ENCODE measurements around the gene AKR1E2.

DNA sequence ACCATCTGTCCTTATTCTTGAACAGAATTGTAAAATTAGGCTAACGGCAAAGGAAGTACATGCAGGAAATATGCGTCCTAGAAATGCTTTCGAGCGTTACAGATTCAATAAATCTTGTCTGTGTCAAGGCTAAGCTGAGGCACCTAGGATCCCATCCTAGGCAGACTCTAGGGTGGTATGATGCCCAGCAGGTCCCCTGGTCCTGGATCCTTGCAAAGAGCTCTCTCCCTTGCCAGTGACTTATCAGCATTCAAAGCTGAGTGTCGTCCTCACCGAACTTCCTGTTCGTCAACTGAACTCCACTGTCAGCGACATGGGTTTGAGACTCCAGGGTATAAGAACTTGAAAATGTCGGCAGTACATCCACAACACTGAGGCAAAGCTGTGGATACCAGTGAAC is 61.5 kb downstream of the AKR1E2 start:
- TF ChIP-seq, protein P1, sequence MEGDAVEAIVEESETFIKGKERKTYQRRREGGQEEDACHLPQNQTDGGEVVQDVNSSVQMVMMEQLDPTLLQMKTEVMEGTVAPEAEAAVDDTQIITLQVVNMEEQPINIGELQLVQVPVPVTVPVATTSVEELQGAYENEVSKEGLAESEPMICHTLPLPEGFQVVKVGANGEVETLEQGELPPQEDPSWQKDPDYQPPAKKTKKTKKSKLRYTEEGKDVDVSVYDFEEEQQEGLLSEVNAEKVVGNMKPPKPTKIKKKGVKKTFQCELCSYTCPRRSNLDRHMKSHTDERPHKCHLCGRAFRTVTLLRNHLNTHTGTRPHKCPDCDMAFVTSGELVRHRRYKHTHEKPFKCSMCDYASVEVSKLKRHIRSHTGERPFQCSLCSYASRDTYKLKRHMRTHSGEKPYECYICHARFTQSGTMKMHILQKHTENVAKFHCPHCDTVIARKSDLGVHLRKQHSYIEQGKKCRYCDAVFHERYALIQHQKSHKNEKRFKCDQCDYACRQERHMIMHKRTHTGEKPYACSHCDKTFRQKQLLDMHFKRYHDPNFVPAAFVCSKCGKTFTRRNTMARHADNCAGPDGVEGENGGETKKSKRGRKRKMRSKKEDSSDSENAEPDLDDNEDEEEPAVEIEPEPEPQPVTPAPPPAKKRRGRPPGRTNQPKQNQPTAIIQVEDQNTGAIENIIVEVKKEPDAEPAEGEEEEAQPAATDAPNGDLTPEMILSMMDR (IDR thresholded peaks at IDR 0.05) = no peak
- no peak for TF ChIP-seq POLR2A (IDR thresholded peaks at IDR 0.05)

All from stomach (tissue), 4 donors.